Measurements from ENCODE around the gene MACROD2. TPM values are rescaled to one million over a fixed set of nuclear protein-coding genes. Genes with fewer than 3 reads are reported as not detected.

MACROD2 gene
- total and polyA plus RNA-seq, 2 experiments from 2014 or later, result 2.8 to 4.3 TPM

GRCh38 chr20:14992961-14993360 lies 997.6 kb downstream of the MACROD2 start:
- ATAC-seq (no peak), DNase-seq (ENCODE audit: low spot score) (no peak)
- H3K36me3 ChIP-seq (ENCODE audit: insufficient read depth), result no peaks in the 10 kb centered on the region
- peaks cover 2% of the 10 kb centered on the region for H3K27me3 Mint-ChIP-seq (ENCODE audit: insufficient read depth, low read depth, poor library complexity)
- no peaks in the 10 kb centered on the region for H3K4me1 ChIP-seq (ENCODE audit: insufficient read depth)
- no peak overlapping the region for H3K4me2 ChIP-seq
- peaks cover 4% of the 10 kb centered on the region; the same call in 1 of the 2 replicates for H3K9me2 ChIP-seq (ENCODE audit: insufficient read depth)
- TF ChIP-seq ZNF331 (CRISPR knock-in tag; IDR thresholded peaks at IDR 0.05; ENCODE audit: low read depth), result no peak
- no peak for TF ChIP-seq NANOG (IDR thresholded peaks at IDR 0.05; ENCODE audit: borderline replicate concordance)
- no peak for TF ChIP-seq REST (IDR thresholded peaks at IDR 0.05; ENCODE audit: unreplicated experiment)
- TF ChIP-seq ETS1 (IDR thresholded peaks at IDR 0.05), result no peak
- H2AFZ ChIP-seq, result no peak overlapping the region
- no peaks in the 10 kb centered on the region for H3K4me1 Mint-ChIP-seq
- no peaks in the 10 kb centered on the region for H3F3A ChIP-seq (replicated peaks; ENCODE audit: low read depth)
- no peaks in the 10 kb centered on the region for H3K79me2 ChIP-seq (replicated peaks; ENCODE audit: insufficient read depth)
- H3K27ac ChIP-seq (ENCODE audit: low read depth), result no peak overlapping the region
- no peak overlapping the region for H3K4me3 Mint-ChIP-seq
- H3K27ac Mint-ChIP-seq, result no peak overlapping the region
- H3K9me3 Mint-ChIP-seq, result peaks cover 6% of the 10 kb centered on the region; the same call in 2 of the 3 replicates
- H4K20me1 ChIP-seq (replicated peaks; ENCODE audit: insufficient read depth), result no peaks in the 10 kb centered on the region
- no peaks in the 10 kb centered on the region for H3K27me3 ChIP-seq (ENCODE audit: insufficient read depth)
- peaks cover 3% of the 10 kb centered on the region; the same call in 1 of the 3 replicates for H3K36me3 Mint-ChIP-seq (ENCODE audit: low read depth)
- no peak overlapping the region for H3K4me3 ChIP-seq

- Histone ChIP-seq H3K27me3 (ENCODE audit: insufficient read depth) (no peaks in the 10 kb centered on the region), H4K20me1 (replicated peaks; ENCODE audit: insufficient read depth) (no peaks in the 10 kb centered on the region), H3K27ac (ENCODE audit: low read depth) (no peak overlapping the region), H3K4me2 (no peak overlapping the region), H3K9me2 (ENCODE audit: insufficient read depth) (peaks cover 11% of the 10 kb centered on the region; the same call in 1 of the 2 replicates), H2AFZ (no peak overlapping the region), H3K4me3 (no peak overlapping the region), H3K79me2 (replicated peaks; ENCODE audit: insufficient read depth) (no peaks in the 10 kb centered on the region), H3F3A (replicated peaks; ENCODE audit: low read depth) (no peaks in the 10 kb centered on the region), H3K36me3 (ENCODE audit: insufficient read depth) (no peaks in the 10 kb centered on the region), H3K4me1 (ENCODE audit: insufficient read depth) (no peaks in the 10 kb centered on the region)
- ATAC-seq (no peak), DNase-seq (ENCODE audit: low spot score) (no peak)
- Mint-ChIP-seq H3K4me3 (no peak overlapping the region), H3K36me3 (ENCODE audit: low read depth) (peaks cover 13% of the 10 kb centered on the region; the same call in 1 of the 3 replicates), H3K27me3 (ENCODE audit: insufficient read depth, low read depth, poor library complexity) (no peaks in the 10 kb centered on the region), H3K9me3 (peaks cover 13% of the 10 kb centered on the region; the same call in 2 of the 3 replicates), H3K27ac (no peak overlapping the region), H3K4me1 (no peaks in the 10 kb centered on the region)
- TF ChIP-seq ZNF114 (CRISPR knock-in tag; IDR thresholded peaks at IDR 0.05), result no peak
- TF ChIP-seq ZNF462 (CRISPR knock-in tag; IDR thresholded peaks at IDR 0.05), result no peak
- no peak for TF ChIP-seq NANOG (IDR thresholded peaks at IDR 0.05; ENCODE audit: borderline replicate concordance)
- no peak for TF ChIP-seq STAT1 (IDR thresholded peaks at IDR 0.05; ENCODE audit: unreplicated experiment)
- TF ChIP-seq EZH2 (IDR thresholded peaks at IDR 0.05; ENCODE audit: low read depth, unreplicated experiment), result no peak
- no peak for TF ChIP-seq EZH2phosphoT487 (IDR thresholded peaks at IDR 0.05; ENCODE audit: unreplicated experiment)
- no peak for TF ChIP-seq JUNB (IDR thresholded peaks at IDR 0.05; ENCODE audit: unreplicated experiment)
These were observed 1001.8 kb downstream of the MACROD2 start for GRCh38 chr20:14996883-14997672.

Data from GM23338 (cell line).